KG1 (cell line): ENCODE measurements around the gene NKTR.
"Not testable (repeated sequence)": the region's sequence is repeated elsewhere in the genome, so short reads cannot be mapped to it uniquely, and the experiment has no call there.

Experiments used
- DNase-seq: peaks from one replicate; lab custom pipeline; 2025; lab: John Stamatoyannopoulos, UW

The NKTR gene

GRCh38 chr3:42600111-42600957 lies at the start of gene NKTR:
Gene NKTR, plus strand, starts transcription at chr3:42600686. Its CDS starts 321 bp downstream, at chr3:42601007.
- peak; percentile 98 for DNase-seq

- DNase-seq = no peak
Measured at GRCh38 chr3:42552830-42553229, 47.7 kb upstream of the NKTR start.

GRCh38 chr3:42556089-42556632 lies 44.3 kb upstream of the NKTR start:
- no peak for DNase-seq

DNA sequence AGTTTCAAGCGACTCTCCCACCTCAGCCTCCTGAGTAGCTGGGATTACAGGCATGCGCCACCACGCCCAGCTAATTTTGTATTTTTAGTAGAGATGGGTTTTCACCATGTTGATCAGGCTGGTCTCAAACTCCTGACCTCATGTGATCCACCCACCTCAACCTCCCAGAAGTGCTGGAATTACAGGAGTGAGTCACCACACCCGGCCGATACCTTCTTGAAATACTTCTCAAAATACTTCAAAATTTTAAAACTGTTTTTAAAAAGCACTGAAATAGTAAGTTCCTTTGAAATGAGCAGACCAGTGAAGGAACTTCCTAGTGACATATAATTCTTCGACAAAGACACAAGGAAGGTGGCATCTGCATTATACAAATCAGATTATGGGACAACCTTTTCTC lies 43.7 kb upstream of the NKTR start:
- not testable (repeated sequence) for DNase-seq

DNA sequence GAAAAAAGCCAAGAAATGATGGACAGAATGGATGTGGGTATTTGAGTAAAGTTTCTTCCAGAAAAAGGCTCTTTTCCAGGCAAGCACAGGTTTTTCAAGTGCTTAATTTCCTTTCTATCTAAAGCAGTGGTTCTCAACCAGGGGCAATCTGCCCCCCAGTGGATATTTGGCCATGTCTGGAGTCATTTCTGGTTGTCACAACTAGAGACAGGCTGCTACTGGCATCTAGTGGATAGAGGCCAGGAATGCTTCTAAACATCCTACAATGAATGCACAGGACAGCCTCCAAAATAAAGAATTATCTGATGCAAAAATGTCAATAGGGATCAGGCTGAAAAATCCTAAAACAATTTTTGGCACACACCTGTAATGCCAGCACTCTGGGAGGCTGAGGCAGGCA lies 42.6 kb upstream of the NKTR start:
- no peak for DNase-seq

GRCh38 chr3:42562047-42562907 lies 38.2 kb upstream of the NKTR start:
- DNase-seq = no peak

- DNase-seq = no peak
Measured at GRCh38 chr3:42569593-42570142, 30.8 kb upstream of the NKTR start.

GRCh38 chr3:42572278-42572677 lies 28.2 kb upstream of the NKTR start:
- no peak for DNase-seq

GRCh38 chr3:42575137-42575741 lies 25.2 kb upstream of the NKTR start:
- no peak for DNase-seq

DNA sequence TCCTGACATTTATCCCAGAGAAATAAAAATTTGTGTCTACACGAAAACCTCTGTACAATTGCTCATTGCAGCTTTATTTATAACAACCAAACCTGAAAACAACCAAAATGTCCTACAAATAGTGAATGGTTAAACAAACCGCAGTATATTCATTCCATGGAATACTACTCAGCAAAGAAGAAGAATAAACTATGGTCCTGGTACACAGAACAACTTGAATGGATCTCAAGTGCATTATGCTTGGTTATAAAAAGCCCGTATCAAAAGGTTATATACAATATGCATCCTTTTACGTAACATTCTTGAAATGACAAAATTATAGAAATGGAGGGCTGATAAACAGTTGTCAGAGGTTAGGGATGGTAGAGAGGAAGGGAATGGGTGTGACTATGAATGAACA lies 22.4 kb upstream of the NKTR start:
- DNase-seq = no peak

GRCh38 chr3:42579346-42579745 lies 21.1 kb upstream of the NKTR start:
- not testable (repeated sequence) for DNase-seq

DNA sequence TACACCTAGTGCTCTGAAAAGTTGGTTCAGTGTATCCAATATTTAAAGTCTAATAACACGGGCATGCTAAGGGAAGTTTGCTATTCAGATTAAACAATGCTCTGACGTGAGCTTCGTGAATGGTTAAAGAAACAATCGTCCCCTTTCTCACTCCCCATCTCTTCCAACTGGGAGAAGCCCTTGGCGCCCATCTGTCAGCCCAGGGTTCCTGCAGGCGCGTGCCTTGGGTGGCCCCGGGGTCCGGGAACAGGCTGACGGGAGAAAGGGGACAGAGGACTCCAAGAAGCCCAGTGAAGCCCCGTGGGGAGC lies 19.1 kb upstream of the NKTR start:
- DNase-seq = no peak

- peak; percentile 72 for DNase-seq
Measured at GRCh38 chr3:42581709-42582473, 18.6 kb upstream of the NKTR start, which contains the start of gene SEC22C. Gene SEC22C, minus strand, starts transcription at chr3:42581967. Its CDS starts 12,921 bp downstream, at chr3:42569046.

DNA sequence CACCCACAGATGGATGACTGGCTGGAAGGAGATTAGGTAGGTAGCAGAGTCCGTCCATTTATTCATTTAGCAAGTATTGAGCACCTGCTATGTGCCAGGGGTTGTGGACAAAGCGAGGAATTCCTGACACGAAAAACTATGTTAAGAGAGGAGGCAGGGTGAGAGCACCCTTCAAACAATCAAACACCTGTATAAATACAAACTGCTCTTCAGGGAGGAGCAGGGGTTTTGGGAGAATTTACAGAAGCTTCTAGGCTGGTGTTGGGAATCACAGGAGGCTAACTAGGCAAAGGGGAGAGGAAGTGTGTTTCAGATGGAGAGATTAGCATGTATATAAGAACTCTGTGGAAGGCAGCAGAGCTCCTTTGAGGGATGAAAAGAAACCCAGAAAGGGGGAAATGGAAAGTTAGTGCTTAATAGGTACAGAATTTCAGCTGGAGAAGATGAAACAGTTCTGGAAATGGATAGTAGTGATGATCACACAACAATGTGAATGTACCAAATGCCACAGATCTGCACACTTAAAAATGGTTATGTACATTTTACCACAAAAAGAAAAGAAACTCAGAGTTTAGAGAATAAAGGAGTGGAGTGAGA lies 17.9 kb upstream of the NKTR start:
- DNase-seq = no peak

DNA sequence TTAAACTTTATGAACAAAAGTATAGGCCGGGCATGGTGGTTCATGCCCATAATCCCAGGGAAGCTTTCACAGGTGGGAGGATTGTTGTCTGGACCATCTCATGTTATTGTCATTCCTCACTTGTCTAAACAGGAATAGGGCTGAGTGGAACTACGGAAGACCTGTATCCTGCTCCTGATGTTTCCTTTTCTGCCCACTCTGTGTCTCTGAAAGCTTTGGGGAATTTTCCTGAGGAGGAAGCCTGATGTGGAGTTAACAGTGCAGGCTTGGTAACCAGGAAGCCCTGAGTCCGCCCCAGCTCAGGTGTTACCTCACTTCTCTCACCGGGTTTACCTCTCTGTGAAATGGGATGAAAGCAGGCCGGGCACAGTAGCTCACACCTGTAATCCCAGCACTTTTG lies 11.9 kb upstream of the NKTR start:
- no peak for DNase-seq

- DNase-seq = no peak
Measured at GRCh38 chr3:42589382-42590109, 10.9 kb upstream of the NKTR start.

GRCh38 chr3:42590989-42591756 lies 9.3 kb upstream of the NKTR start:
- DNase-seq = no peak

GRCh38 chr3:42591811-42592210 lies 8.7 kb upstream of the NKTR start:
- DNase-seq = no peak

GRCh38 chr3:42593635-42594034 lies 6.9 kb upstream of the NKTR start:
- DNase-seq = no peak
